Prostate gland (tissue), 2 donors: ENCODE data around the gene EPHA1. TPM values are rescaled to one million over a fixed set of nuclear protein-coding genes. Genes with fewer than 3 reads are reported as not detected.

Experiments
- DNase-seq: peaks from one replicate; pipeline ENCODE4 v3.0.0-alpha.2; 2019; ENCODE audit warnings: low spot score
- H3K27ac ChIP-seq, 2 donors: fragments of 200-600 bp; sonication (generic); 2 replicates each; pipeline ENCODE4 v1.5.1; 2017 to 2019
- H3K27me3 ChIP-seq: fragments of 200-600 bp; sonication (generic); replicated peaks from 2 replicates; pipeline ENCODE4 v1.5.1; 2019; ENCODE audit not compliant: insufficient read depth
- H3K36me3 ChIP-seq, 2 donors: fragments of 200-600 bp; sonication (generic); 1 replicate in 1 of 2; 2 replicates in 1 of 2; pipeline versions ENCODE4 v1.5.1 to v1.8.1; 2017 to 2019
- H3K4me1 ChIP-seq: fragments of 200-600 bp; sonication (generic); replicated peaks from 2 replicates; pipeline ENCODE4 v1.5.1; 2019
- H3K4me3 ChIP-seq, 2 donors: fragments of 200-600 bp; sonication (generic); 2 replicates each; pipeline ENCODE4 v1.5.1; 2017 to 2019
- H3K9me3 ChIP-seq: fragments of 200-600 bp; sonication (generic); 2 replicates; pipeline ENCODE4 v1.5.1; 2017
- CTCF ChIP-seq, 4 experiments: fragments of 200-600 bp in 2 of 4; fragments of 450-650 bp in 2 of 4; sonication (generic) in 2 of 4; IDR thresholded peaks; 1 replicate in 3 of 4; 2 replicates in 1 of 4; pipeline ENCODE4 v1.5.1; 2016 to 2019; ENCODE audit warnings: antibody characterized with exemption in 4 of 4, mild to moderate bottlenecking in 2 of 4, moderate library complexity in 2 of 4
- POLR2A ChIP-seq: fragments of 450-650 bp; IDR thresholded peaks from one replicate; pipeline ENCODE4 v1.6.1; 2016; ENCODE audit warnings: antibody characterized with exemption, mild to moderate bottlenecking
- POLR2AphosphoS5 ChIP-seq: sonication (generic); formaldehyde crosslinking; IDR thresholded peaks from one replicate; pipeline ENCODE4 v1.6.1; 2017; ENCODE audit warnings: antibody characterized with exemption
- WGBS: methylation state at CpG from one replicate; pipeline ENCODE4 v1.1.5; 2018; 5-methylcytosine and 5-hydroxymethylcytosine counted together
- intact Hi-C: fragments of 100-400 bp; cut with DNase I; formaldehyde crosslinking; loops from one replicate; pipeline ENCODE4 v1.14.2; 2022
- total RNA-seq, 2 donors: library from RNA; depleted of rRNA; stranded (reverse); fragments of >200 nt; gene quantifications; one replicate each; pipeline ENCODE4 v1.1.0, GENCODE V29; 2016

EPHA1 gene
- total RNA-seq, 2 donors from 2014 or later = 10.5 to 15.7 TPM

DNA sequence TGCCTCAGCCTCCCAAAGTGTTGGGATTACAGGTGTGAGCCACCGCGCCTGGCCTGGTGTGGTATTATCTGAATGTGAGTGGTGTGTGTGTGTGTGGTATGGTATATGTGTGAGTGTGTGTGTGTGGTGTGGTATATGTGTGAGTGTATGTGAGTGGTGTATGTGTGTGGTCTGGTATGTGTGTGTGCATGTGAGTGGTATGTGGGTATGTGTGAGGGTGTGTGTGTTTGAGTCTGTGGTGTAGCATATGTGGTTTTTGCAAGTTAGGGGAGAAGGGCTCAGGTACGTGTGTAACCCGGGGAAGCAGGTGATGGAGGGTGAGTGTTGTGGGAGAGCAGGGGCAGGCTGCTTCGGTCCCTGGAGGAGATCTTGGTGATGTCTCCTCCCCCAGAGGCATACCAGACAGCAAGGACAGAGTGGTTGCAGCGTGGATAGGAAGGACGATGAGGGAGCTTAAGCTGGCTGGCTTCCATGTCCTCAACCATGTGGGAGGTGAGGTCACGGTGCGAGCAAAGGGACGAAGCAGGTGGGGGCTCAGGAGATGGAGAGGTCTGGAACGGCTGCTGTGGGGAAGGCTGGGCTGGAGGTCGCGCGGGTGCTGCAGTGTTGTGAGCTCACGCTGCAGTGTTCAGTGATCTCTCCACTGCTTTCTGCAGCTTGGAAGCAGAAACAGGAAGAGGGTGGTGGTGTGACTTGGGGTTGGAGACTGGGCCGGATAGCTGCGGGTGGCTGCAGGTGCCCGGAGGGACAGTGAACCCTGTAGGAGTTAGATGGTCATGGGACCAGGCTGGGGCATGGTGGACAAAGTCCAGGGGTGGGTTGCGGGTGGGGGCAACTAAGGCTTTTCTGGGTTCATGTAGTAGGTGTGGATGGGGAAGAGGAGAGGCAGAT, 22.5 kb downstream of the EPHA1 start:
- no peak for DNase-seq
- peaks cover 0 to 12% of the 10 kb centered on the region in 2 donors for H3K36me3 ChIP-seq
- H3K9me3 ChIP-seq = no peaks in the 10 kb centered on the region
- H3K4me3 ChIP-seq = no peak overlapping the region
- H3K27ac ChIP-seq = no peak overlapping the region
- no peaks in the 10 kb centered on the region for H3K27me3 ChIP-seq
- intact Hi-C loops = no loop called here
- 62% methylated on average over 19 of the region's 19 CpGs for whole genome bisulfite sequencing
- H3K4me1 ChIP-seq = peaks cover 5% of the 10 kb centered on the region
- TF ChIP-seq POLR2A (no peak), CTCF (IDR thresholded peaks at IDR 0.05) (no peak), POLR2AphosphoS5 (no peak)

GRCh38 chr7:143384661-143385631, 23.7 kb downstream of the EPHA1 start:
- Histone ChIP-seq H3K36me3 (peaks cover 0 to 12% of the 10 kb centered on the region in 2 donors), H3K27ac (peak overlapping the region in 1 of 2 donors; percentile 18), H3K27me3 (no peaks in the 10 kb centered on the region), H3K4me1 (peaks cover 5% of the 10 kb centered on the region), H3K9me3 (no peaks in the 10 kb centered on the region), H3K4me3 (no peak overlapping the region)
- 70% methylated on average over 14 of the region's 14 CpGs for WGBS
- DNase-seq = no peak
- no peak for TF ChIP-seq POLR2AphosphoS5
- no peak for TF ChIP-seq CTCF (IDR thresholded peaks at IDR 0.05)
- TF ChIP-seq POLR2A = no peak
- intact Hi-C loops = loop anchor here (5.0 kb wide), 1 partner anchor 98 kb away; the partner anchor contains the start of gene CASP2

- no peaks in the 10 kb centered on the region for H3K9me3 ChIP-seq
- WGBS = 69% methylated on average over 5 of the region's 5 CpGs
- TF ChIP-seq POLR2AphosphoS5 (no peak), CTCF (IDR thresholded peaks at IDR 0.05) (no peak)
- H3K4me1 ChIP-seq = peaks cover 5% of the 10 kb centered on the region
- peaks cover 0 to 11% of the 10 kb centered on the region in 2 donors for H3K36me3 ChIP-seq
- intact Hi-C loops = loop anchor here (5.0 kb wide), 1 partner anchor 97 kb away; the partner anchor contains the start of gene CASP2
- no peaks in the 10 kb centered on the region for H3K27me3 ChIP-seq
- H3K4me3 ChIP-seq = no peak overlapping the region
- DNase-seq = no peak
- H3K27ac ChIP-seq = peak overlapping the region in 1 of 2 donors; percentile 18
These were observed 24.5 kb downstream of the EPHA1 start for GRCh38 chr7:143384148-143384547.

GRCh38 chr7:143383642-143383957, 25.1 kb downstream of the EPHA1 start:
- DNase-seq = no peak
- WGBS = 63% methylated on average over 1 of the region's 1 CpG
- Histone ChIP-seq H3K27ac (peak overlapping the region in 1 of 2 donors; percentile 97), H3K4me3 (no peak overlapping the region), H3K4me1 (peaks cover 5% of the 10 kb centered on the region), H3K36me3 (peaks cover 0 to 6% of the 10 kb centered on the region in 2 donors), H3K9me3 (no peaks in the 10 kb centered on the region), H3K27me3 (no peaks in the 10 kb centered on the region)
- intact Hi-C loops = loop anchor here (5.0 kb wide), 1 partner anchor 96 kb away; the partner anchor contains the start of gene CASP2
- TF ChIP-seq CTCF (IDR thresholded peaks at IDR 0.05) = no peak
- no peak for TF ChIP-seq POLR2A
- TF ChIP-seq POLR2AphosphoS5 = no peak
